Erythroblast (primary cell): Measurements from ENCODE around the gene GRK2.

Experiments
- DNase-seq, 2 experiments: peaks; one replicate each; lab custom pipeline; 2025; lab: John Stamatoyannopoulos, UW
- GATA1 ChIP-seq: IDR thresholded peaks from 2 replicates; pipeline ENCODE4 v1.6.1; 2011; ENCODE audit warnings: low read depth, mild to moderate bottlenecking, control low read depth, low read length, moderate library complexity
- POLR2A ChIP-seq: IDR thresholded peaks from 2 replicates; pipeline ENCODE4 v1.6.1; 2011; ENCODE audit warnings: mild to moderate bottlenecking, low read length

GRK2 gene

DNA sequence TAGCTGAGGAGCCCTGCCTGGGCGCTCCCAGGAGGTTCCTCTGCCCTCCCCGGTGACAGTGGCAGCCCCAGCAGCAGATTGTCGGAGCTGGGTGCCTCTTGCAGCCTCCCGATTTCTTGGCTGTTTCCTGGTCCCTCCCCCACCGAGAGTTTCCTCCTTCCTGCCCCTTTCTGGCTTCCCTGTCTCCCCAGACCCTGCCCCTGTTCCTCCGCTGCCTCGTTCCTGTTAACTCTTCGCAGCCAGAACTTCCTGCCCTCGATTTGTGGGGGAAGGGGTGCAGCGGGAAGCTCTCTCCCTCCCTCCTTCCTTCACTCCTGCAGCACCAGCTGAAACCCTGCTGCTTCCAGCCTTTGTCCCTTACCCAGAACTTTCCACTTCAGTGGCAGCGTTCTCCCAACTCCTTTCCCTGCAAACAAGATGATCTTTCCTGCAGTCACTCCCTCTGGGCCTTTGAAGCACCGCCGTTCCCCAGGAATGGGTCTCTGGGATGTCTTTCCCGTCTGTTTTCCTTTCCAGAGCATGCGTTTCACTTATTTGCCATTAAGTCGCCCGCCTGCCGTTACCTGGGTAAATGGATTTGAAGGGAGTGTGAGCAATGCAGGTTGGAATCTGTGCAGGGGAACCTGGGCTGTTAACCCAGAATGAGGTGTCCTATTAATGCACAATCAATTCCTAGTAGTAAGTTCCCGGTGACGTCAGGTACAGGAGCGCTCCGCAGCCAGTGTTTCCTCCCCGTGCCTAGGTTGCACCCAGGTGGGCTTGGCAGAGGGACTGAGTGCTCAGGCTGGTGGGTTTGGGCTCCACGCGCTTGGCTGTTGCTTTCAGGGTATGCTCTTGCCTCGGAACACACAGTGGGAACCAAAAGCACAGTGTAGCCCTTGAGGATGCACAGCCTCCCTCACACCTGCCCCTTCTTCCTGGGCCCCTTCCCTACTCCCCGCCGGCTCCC lies 4.3 kb downstream of the GRK2 start:
- no peak for TF ChIP-seq POLR2A
- no peak for DNase-seq

DNA sequence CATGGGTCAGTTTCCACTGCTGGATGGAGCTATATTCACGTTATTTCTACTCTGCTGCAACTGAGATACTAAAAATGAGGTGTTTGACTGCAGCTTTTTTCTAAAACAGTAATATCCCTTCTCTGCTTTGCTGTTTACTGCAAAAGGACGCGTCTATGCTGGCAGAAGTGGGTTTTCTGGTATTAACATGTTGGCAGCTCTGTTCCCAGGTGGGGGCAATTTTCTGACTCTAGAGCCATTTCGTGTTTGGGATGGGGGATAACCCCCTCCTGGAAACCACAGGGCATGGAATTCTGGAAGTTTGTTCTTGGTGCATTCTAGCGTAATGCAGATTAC lies 4.9 kb downstream of the GRK2 start:
- TF ChIP-seq GATA1 (no peak), POLR2A (no peak)
- no peak for DNase-seq

DNA sequence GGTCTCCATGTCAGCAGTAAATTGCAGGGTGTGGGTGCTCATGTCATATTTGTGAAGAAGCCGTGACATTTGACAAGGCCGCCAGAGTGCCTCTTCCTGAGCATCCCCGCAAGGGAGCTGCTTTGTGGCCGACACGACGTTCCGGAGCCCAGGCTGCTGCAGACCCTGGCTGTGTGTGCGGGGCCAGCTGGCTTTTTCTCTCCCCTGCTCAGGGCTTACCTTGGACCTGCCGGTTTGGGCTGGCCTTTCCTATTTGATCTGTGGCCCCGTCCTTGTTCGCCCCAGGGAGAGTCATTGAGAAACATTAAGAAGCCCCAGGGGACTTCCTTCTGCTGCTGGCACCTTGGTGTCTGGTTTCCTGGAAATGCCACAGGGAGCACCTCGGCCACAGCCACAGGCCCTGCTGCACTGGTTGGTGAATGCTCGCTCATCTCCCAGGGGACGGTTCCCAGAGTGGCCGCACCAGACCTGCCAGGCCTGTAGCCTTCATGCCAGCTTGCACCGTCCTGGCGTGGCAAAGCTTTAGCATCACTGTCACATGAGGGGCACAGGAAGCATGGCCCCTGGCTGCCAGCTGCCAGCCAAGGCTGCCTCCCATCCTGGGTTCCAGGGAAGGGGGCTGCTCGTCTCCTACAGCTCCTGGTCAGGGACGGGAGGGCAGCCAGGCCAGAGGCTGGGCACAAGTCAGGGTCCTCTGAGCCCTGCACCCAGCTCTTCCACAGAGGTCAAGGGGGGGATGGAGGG lies 5.4 kb downstream of the GRK2 start:
- TF ChIP-seq POLR2A: no peak
- TF ChIP-seq GATA1: no peak
- no peak for DNase-seq

DNA sequence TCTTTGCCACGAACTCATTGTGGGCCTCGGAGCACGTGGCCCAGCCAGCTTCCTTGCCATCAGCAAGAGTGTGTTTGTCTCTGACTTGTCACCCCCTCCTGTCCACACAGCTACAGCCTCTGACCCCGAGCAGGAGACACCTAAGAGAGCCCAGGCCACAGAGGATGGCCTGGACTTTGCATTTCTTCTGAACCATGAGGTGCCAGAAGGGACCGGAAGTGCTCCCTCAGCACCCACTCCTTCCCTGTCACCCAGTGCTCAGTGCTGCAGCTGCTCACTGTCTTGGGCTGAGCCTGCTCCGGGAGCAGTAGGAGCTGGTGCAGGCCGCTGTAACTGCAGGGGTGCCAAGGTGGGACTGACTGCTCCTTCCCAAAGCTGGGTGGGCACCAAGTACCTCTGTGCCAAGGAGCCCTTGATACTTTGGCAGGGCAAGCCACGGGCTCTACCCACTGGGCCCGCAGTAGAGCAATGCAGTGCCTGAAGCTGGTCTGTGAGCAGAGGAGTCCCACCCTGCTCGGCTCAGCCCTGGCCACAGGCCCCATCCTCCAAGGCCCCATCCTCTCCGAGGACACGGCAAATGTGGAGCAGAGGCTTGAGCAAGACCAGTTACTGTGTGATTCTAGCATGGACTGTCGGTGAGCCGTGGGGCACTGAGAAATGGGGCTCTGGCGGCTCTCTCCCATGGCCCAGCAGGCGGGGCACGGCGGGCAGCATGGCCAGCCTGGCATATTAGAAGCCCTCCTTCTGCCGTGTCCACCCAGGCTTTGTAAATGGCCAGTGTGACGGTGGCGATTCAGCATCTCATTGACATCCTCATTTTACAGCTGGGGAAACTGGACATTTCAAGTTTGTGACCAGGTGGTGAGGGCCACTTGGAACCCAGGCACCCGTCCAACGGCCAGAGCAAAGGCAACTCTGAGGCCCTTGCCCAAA lies 6.3 kb downstream of the GRK2 start:
- TF ChIP-seq GATA1: no peak
- no peak for TF ChIP-seq POLR2A
- DNase-seq: no peak

DNA sequence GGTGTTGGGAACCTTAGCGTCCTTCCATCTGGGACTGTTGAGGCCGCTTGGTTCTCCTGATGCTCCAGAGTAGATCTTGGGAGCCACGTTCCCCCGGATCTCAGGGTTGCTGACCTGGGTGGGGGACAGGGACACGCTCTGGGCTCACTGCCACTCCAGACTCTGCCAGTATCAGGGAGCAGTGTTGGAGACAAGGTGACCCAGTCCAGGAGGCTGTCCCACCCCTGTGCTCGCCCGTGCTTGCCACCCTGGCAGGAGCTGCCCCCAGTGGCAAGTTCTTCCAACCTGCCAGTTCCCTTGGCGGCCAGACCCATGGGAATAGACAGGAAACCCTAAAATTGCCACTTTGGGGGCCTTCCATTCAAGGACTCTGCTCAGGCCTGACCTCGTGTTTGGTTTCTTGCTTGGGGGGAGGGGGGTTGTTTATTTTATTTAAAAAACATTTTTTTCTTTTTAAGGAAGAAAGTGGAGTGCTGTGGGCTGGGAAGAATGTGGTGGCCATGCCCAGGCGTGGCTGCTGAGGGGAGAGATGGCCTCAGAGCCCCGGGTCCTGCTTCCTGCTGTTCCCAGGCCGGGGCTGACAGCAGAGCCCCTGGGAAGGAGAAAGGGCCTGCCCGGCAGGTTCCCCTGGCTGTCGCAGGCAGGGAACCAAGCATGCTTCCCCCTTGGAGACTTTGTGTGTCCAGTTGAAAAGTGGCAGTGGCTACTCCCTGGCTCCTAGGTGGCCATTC lies 7.2 kb downstream of the GRK2 start:
- TF ChIP-seq GATA1: no peak
- TF ChIP-seq POLR2A: no peak
- DNase-seq: no peak

DNA sequence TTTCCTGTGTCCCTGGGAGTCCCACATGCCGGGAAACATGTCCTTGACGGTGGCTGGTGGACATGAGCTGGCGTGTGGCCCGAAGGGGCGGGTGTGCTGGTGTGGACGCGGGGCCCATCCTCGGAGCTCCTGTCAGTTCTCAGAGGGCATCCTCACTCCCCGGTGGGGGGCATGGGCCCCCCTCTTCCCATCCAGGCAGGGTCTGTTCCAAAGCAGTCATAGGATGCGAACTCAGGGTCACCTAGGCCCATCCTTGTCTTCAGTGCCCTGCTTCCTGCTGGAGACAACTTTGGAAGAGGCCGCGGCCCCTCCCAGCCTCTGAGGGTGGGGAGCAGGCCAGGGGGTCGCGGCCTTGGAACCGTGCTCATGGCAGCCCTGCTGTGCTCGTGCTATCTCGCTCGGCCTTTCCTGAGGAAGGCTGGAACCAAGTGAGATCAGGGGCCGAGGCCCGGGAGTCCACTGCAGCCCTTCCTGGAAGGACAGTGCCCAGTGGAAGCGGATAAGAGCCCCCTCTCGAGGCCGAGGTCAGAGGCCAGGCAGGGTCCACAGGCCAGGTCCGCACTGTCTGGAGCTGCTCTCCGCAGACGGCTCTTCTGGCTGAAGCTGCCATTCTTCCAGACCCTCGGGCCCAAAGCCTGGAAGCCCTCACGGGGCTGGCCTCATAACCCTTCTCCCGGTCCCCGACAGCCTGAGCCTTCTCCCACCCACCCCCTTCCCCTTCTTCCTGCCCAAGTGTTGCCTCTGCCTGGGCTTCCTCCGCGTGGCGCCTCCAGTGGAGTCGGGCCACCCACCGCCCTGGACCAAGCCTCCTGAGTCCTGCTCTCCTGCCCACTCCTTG lies 8.7 kb downstream of the GRK2 start:
- no peak for DNase-seq
- TF ChIP-seq POLR2A (no peak), GATA1 (no peak)

DNA sequence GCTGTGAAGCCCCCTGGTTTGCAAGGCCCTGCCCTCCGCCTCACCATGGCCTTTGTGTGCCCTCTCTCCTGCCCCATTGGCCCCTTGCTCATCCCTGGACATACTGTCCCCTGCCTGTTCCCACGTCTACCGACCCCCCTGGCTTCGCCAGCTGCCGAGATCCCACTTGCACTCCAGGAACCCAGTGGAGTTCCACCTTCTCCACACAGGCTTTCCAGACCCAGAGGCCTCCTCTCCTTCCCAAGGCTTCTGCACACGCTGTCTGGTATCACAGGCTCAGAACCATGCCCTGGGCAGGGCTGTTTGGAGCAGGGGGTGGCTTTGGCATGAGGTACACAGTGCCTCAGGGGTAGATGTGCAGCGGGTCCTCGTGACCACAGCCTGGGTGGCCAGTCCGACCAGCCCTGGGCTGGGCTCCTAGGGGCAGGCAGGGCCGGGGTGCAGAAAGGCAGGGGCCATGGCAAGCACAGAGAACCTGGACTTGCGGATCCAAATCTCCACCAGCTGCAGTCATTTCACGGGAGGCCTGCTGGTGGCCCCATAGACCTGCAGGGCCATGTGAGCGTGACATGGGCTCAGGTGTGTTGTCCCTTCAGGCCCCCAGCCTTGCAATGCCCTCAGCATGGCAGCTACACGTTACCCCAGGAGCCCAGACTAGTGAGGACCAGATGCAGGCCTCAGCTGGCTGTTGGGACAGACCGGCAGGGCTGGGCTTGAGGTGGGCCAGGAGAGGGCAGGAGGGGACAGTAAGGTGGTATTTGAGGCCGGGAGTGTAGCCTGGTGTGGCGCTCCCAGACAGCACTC lies 9.5 kb downstream of the GRK2 start:
- TF ChIP-seq POLR2A (no peak), GATA1 (no peak)
- DNase-seq: peak in 1 of 2 experiments; percentile 44

DNA sequence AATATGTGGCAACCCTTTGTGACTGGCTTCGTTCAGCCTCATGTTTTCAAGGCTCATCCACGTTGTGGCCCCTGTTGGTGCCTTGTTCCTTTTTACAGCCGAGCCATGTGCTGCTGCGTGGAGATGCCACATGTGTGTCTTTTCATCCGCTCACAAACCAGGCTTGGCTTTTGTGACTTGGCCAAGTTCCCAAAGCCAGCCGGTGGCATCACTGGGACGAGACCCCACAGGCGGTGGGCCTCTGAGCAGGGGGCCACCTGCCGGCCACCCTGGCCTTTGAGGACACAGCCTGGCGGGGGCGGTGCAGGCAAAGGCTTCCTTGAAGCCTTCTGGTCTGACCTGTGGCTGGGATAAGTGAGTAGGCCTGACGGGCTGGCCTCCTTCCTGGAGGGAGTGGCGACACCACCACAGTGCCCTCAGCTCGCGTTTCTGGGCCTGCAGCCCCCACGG lies 10.5 kb downstream of the GRK2 start:
- no peak for TF ChIP-seq GATA1
- TF ChIP-seq POLR2A: no peak
- peak; percentile 72 to 76 for DNase-seq

DNA sequence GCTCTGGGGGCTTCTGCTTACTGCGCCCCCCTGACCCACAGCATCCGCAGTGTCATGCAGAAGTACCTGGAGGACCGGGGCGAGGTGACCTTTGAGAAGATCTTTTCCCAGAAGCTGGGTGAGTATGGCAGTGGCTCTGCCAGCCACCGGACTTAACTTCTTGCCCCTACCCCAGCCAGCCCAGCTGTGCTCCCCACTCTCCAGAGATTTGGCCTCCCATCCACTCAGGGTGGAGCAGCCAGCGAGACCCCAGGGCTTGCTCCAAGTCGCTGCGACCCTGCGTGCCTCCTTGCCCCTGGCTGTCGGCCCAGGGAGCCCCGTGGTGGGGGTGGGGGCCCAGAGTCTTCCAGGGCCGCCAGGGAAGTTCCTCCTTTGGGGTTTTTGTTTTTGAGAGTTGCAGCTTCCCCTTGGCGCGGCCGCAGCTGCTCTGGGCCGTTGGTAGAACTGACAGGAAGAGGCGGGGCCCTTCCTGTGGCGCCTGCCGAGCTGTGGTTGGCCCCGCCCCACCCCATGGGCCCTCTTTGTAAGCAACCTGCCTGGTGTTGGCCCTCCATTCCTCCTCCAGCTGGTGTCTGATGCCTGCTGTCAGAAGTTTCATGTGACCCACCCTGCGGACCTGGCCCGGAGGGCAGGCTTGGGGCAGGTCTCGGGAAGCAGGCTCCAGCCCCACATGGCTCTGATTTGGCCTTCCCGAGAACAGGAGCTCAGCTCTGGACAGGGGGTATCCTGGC lies 11.1 kb downstream of the GRK2 start:
- peak; percentile 87 to 89 for DNase-seq
- no peak for TF ChIP-seq GATA1
- TF ChIP-seq POLR2A: peak; percentile 77

DNA sequence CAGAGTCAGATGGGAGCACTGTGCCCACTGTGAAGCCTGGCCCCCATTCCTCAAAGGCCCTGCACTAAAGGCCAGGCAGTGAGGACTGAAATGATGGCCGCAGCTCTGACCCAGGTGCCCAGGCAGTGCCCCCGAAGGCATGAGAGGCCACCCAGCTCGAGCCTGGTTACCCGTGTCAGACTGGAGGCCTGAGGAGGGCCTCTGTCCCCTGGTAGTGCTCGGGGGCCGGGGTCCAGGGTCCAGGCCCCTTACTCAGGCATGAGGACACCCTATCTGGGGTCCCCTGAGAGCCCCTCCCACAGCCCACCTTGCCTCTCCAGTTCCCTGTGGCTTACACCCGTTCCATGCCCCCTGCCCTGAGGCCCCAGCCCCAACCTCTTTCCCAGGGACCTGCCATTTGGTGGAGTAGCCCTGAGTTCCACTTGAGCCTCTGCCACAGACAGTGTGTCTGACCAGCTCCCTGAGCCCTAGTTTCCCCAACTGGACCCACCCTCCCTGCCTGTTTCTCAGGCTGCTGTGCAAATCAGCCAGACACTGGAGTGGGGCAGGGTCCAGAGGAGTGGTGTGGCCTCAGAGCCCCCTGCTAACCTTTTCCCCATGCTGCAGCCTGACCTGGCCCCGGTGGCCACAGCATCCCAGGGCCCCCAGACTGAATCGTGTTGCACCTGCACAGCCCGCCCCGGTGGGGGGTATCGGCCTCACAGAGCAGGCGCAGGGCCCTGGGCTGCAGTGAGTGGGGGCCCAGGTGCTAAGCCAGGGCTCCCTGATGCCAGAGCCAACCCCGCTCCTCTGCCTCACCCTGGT lies 12.1 kb downstream of the GRK2 start:
- no peak for TF ChIP-seq POLR2A
- TF ChIP-seq GATA1: no peak
- no peak for DNase-seq
